Thyroid gland (tissue), 4 donors: ENCODE data around the gene FZR1. TPM values are rescaled to one million over a fixed set of nuclear protein-coding genes. Genes with fewer than 3 reads are reported as not detected.
"Not testable (repeated sequence)": the region's sequence is repeated elsewhere in the genome, so short reads cannot be mapped to it uniquely, and the experiment has no call there.

Experiments
- DNase-seq, 2 donors: peaks; one replicate each; pipeline ENCODE4 v3.0.0-alpha.2; 2019
- H3K27ac ChIP-seq, 3 donors: fragments of 200-600 bp; sonication (generic); 1 replicate in 2 of 3; 2 replicates in 1 of 3; pipeline ENCODE4 v1.5.1; 2016 to 2019; ENCODE audit warnings: mild to moderate bottlenecking in 1 of 3, moderate library complexity in 1 of 3
- H3K27me3 ChIP-seq: fragments of 200-600 bp; sonication (generic); one replicate; pipeline ENCODE4 v1.5.1; 2019
- H3K36me3 ChIP-seq, 2 donors: fragments of 200-600 bp; sonication (generic); one replicate each; pipeline ENCODE4 v1.5.1; 2016 to 2019
- H3K4me1 ChIP-seq, 2 donors: fragments of 200-600 bp; sonication (generic); one replicate each; pipeline ENCODE4 v1.5.1; 2017 to 2019
- H3K4me3 ChIP-seq, 3 donors: fragments of 200-600 bp; sonication (generic); replicated peaks in 1 of 3; 1 replicate in 2 of 3; 2 replicates in 1 of 3; pipeline ENCODE4 v1.5.1; 2016; ENCODE audit warnings: mild to moderate bottlenecking in 1 of 3
- H3K9me3 ChIP-seq: fragments of 200-600 bp; sonication (generic); one replicate; pipeline ENCODE4 v1.5.1; 2017
- CTCF ChIP-seq, 6 experiments: fragments of 200-600 bp in 3 of 6; fragments of 450-650 bp in 3 of 6; sonication (generic) in 3 of 6; IDR thresholded peaks; one replicate each; pipeline ENCODE4 v1.5.1; 2016 to 2019; ENCODE audit warnings: antibody characterized with exemption in 6 of 6, mild to moderate bottlenecking in 2 of 6, inconsistent platforms in 1 of 6, moderate library complexity in 1 of 6
- POLR2A ChIP-seq, 2 donors: fragments of 450-650 bp; IDR thresholded peaks; one replicate each; pipeline ENCODE4 v1.6.1; 2017; ENCODE audit warnings: antibody characterized with exemption in 2 of 2, mild to moderate bottlenecking in 2 of 2, moderate library complexity in 1 of 2
- WGBS, 2 donors: methylation state at CpG; one replicate each; pipeline ENCODE4 v1.1.5; 2017; 5-methylcytosine and 5-hydroxymethylcytosine counted together
- intact Hi-C: fragments of 100-400 bp; cut with DNase I; formaldehyde crosslinking; loops from one replicate; pipeline ENCODE4 v1.15.1; 2023
- total RNA-seq, 4 donors: library from RNA; depleted of rRNA; stranded (reverse); fragments of >200 nt; gene quantifications; one replicate each; pipeline ENCODE4 v1.2.3, GENCODE V29; 2016

Gene FZR1
- total RNA-seq, 4 donors from 2014 or later: 28.6 to 56.0 (median 36.1) TPM

DNA sequence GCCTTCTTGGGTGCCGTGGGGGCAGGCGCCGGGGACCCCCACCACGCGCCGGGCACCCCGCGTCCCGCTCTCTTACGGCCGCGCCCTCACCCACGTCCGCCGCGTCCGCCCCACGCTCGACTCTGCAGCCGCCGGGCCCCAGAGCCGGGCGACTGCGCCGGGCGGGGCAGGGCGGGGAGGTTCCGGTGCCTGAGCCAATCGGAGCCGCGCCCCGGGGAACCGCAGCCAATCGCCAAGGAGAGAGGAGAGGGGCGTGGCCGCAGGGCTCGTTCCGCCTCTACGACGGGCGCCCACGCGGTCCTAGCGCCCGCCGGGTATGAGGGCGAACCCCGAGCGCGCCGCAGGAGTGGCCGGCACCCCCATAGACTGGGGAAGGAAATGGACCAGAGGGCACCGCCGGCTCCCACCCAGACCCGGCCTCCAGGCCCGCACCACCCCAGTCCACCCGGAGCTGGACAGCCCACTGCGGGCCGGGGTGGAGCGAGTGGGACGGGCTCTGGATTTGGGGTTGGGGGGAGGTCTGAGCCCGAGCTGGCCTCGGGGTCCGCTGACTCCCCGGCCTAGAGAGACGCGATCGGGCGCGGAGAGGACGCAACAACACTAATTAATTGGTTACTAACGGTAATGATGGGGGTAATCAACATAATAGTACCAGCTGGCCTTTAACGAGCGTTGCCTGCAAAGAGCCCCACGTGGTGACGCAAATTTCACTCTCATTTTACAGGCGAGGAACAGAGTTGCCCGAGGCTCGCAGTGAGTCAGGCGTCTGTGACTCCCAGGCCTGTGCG lies 51.5 kb downstream of the FZR1 start, which contains the start of gene MFSD12:
TSS of gene MFSD12 (minus strand) at position 126 of the 788 bp plus-strand sequence. CDS start 183 bp downstream, outside the sequence.
- Histone ChIP-seq H3K9me3 (no peaks in the 10 kb centered on the region), H3K36me3 (no peaks in the 10 kb centered on the region), H3K27me3 (no peaks in the 10 kb centered on the region), H3K27ac (peak within 1 kb of the TSS; percentile 46 to 65 (median 55)), H3K4me3 (peak within 1 kb of the TSS; percentile 74 to 86 (median 76)), H3K4me1 (peaks cover 7 to 20% of the 10 kb centered on the region in 2 donors)
- 0 to 1% methylated on average over 9 to 12 of the region's 81 CpGs for WGBS, 2 donors
- peak; percentile 95 for DNase-seq
- intact Hi-C loops: loop anchor here (2.0 kb wide), 1 partner anchor 15 kb away; the partner anchor contains the start of gene HMG20B
- TF ChIP-seq POLR2A (IDR thresholded peaks at IDR 0.05): peak in 1 of 2 donors; percentile 85
- TF ChIP-seq CTCF (IDR thresholded peaks at IDR 0.05): no peak

DNA sequence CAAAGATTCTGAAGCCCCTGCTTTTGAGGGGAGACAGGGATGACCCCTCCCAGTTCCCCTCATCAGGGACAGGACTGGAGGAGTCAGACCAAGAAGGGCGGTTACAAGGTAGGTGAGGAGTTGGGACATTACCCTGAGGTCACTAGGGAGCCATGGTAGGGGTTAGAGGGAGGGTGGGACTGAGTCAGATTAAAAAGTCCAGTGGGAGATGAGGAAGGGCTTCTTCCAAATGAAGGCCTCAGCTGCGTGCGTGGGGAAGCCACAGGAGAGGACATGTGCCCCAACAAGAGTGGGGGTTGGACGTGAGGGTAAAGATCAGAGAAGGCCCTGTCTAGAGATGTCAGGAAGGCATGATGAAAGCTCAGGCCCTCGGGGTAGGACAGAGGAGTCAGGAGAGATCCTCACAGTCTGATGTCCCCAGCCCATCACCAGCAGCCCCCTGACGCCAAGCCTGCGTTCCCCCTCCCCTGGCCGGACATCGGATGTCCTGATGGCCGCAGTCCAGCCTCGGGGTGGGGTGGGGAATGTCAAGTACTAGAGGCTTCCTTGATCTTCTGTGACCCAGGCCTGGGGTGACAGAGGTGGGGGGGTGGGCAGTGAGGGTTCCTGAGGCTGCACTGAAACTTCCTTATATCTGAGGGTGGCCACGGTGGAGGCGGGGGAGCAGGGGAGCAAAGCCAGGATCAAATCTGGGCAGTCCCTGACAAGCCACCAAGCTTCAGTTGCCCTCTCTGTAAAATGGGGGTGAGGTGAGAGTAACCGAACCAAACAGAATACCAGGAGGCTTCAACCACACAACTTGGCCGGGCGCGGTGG lies 57.8 kb downstream of the FZR1 start:
- no peaks in the 10 kb centered on the region for H3K36me3 ChIP-seq
- 72 to 76% methylated on average over 11 to 17 of the region's 17 CpGs for WGBS, 2 donors
- H3K9me3 ChIP-seq: no peaks in the 10 kb centered on the region
- H3K27me3 ChIP-seq: no peaks in the 10 kb centered on the region
- TF ChIP-seq POLR2A (IDR thresholded peaks at IDR 0.05) (no peak), CTCF (IDR thresholded peaks at IDR 0.05) (no peak)
- no peak for DNase-seq
- no peaks in the 10 kb centered on the region for H3K4me1 ChIP-seq
- H3K27ac ChIP-seq: no peak overlapping the region
- H3K4me3 ChIP-seq: no peak overlapping the region
- intact Hi-C loops: no loop called here

DNA sequence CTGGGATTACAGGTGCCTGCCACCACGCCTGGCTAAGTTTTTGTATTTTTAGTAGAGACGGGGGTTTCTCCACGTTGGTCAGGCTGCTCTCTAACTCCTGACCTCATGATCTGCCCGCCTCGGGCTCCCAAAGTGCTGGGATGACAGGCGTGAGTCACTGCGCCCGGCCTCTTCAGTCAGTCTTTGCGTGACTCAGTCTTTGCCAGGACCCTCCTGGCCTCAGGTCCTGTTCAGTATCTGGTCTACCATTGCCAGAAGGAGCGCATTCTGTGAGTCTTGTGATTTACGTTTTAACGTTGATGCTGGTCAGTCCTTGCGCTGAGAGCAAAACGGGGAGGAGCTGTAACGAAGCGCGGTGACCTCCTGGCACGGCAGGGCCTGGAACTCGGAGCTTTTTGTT lies 59.0 kb downstream of the FZR1 start:
- Histone ChIP-seq H3K4me1 (no peaks in the 10 kb centered on the region), H3K9me3 (no peaks in the 10 kb centered on the region), H3K4me3 (no peak overlapping the region), H3K27ac (no peak overlapping the region), H3K36me3 (no peaks in the 10 kb centered on the region), H3K27me3 (no peaks in the 10 kb centered on the region)
- no peak for DNase-seq
- whole genome bisulfite sequencing, 2 donors: 84 to 89% methylated on average over 19 of the region's 19 CpGs
- intact Hi-C loops: no loop called here
- no peak for TF ChIP-seq CTCF (IDR thresholded peaks at IDR 0.05)
- TF ChIP-seq POLR2A (IDR thresholded peaks at IDR 0.05): no peak

- intact Hi-C loops: loop anchor here (5.0 kb wide), 1 partner anchor 57 kb away; the partner anchor contains the start of gene CACTIN
- WGBS, 2 donors: 84 to 90% methylated on average over 11 of the region's 11 CpGs
- not testable (repeated sequence) for DNase-seq
Measured at GRCh38 chr19:3570042-3570441, 63.9 kb downstream of the FZR1 start.

GRCh38 chr19:3570606-3571011 lies 64.5 kb downstream of the FZR1 start:
- no peak for DNase-seq
- H3K27me3 ChIP-seq: no peaks in the 10 kb centered on the region
- no peaks in the 10 kb centered on the region for H3K36me3 ChIP-seq
- 75 to 83% methylated on average over 7 of the region's 7 CpGs for WGBS, 2 donors
- intact Hi-C loops: loop anchor here (5.0 kb wide), 1 partner anchor 57 kb away; the partner anchor contains the start of gene CACTIN
- no peaks in the 10 kb centered on the region for H3K9me3 ChIP-seq
- peaks cover 11 to 12% of the 10 kb centered on the region in 2 donors for H3K4me1 ChIP-seq
- H3K4me3 ChIP-seq: no peak overlapping the region
- no peak overlapping the region for H3K27ac ChIP-seq
- TF ChIP-seq CTCF (IDR thresholded peaks at IDR 0.05) (no peak), POLR2A (IDR thresholded peaks at IDR 0.05) (no peak)

More at GRCh38 chr19:3570042-3570441, 63.9 kb downstream of the FZR1 start:
- peaks cover 11 to 12% of the 10 kb centered on the region in 2 donors for H3K4me1 ChIP-seq
- H3K27me3 ChIP-seq, H3K27ac ChIP-seq, H3K36me3 ChIP-seq, H3K4me3 ChIP-seq, H3K9me3 ChIP-seq: not testable (repeated sequence)
